ENCODE measurements around the gene CENPP.

Gene CENPP

DNA sequence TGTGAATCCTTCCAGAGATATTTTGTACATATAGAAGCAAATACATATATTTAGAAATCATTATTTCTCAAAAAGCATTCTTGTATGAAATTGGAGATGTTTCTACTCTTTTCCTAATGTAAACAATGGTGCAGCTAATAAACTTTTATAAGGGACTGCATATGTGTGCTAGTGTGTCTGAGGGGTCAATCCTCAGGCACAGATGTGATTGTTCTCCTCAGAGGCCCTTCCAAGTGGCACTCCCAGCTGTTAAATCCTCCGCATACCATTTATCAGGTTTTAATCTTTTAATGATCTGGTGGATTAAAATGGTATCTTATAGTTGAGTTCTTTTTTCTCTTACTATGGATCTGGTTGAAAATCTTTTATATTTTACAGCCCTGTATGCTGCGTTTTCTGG lies 104.1 kb downstream of the CENPP start:
- FAIRE-seq = no peak

DNA sequence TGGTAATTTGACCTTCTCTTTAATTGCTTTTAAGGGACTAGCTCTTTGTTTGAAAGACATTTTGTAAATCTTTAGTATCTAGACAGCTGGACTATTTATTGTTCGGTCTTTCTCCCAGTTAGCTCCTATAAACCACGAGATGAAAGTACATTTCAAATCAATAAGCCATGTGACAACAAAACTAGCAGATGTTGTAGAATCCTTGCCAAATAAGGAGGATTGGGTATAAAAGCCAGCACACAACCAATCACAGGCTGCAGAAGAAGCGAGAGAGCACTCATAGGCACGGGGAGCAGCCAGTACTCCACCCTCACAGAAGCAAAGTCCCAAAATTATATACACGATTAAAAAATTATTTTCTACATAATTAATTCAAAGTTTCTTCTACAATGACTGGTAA lies 106.6 kb downstream of the CENPP start:
- FAIRE-seq = no peak

DNA sequence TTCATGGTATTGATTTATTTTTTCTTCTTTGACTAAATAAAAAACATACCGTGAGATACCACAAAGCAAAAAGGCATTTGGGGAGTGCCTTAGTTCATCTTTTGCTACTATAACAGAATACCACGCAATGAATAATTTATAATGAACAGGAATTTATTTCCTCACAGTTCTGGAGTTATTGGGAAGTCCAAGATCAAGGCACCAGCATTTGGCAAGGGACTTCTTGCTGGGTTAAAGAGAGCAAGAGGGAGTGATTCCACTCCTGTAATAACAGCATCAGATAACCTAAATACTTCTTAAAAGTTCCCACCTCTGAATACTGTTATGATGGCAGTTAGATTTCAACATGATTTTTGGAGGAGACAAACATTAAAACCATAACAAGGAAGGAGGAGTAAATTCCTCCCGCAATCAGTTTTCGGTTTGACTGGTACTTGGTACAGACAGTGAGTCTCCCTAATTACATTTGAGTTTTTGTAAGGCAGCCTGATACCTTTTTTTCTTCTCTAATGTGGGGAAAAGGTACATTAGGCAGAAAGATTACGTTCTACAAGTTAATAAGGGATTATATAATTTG lies 107.3 kb downstream of the CENPP start:
- no peak for FAIRE-seq

DNA sequence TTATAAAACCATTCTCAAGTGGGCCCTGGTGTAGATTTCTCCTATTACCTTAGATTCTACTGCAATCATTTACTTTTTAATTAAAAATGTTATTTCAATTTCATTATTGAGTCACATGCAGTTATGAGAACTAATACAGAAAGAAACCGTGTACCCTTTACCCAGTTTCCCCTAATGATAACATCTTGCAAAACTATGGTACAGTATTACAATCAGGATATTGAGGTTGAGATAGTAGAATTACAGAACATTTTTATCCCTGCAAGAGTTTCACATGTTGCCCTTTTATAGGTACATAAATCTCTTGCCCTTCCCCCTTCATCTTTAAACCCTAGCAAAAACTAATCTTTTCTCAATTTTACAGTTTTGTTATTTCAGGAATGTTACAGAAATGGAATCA lies 109.5 kb downstream of the CENPP start:
- FAIRE-seq = no peak

DNA sequence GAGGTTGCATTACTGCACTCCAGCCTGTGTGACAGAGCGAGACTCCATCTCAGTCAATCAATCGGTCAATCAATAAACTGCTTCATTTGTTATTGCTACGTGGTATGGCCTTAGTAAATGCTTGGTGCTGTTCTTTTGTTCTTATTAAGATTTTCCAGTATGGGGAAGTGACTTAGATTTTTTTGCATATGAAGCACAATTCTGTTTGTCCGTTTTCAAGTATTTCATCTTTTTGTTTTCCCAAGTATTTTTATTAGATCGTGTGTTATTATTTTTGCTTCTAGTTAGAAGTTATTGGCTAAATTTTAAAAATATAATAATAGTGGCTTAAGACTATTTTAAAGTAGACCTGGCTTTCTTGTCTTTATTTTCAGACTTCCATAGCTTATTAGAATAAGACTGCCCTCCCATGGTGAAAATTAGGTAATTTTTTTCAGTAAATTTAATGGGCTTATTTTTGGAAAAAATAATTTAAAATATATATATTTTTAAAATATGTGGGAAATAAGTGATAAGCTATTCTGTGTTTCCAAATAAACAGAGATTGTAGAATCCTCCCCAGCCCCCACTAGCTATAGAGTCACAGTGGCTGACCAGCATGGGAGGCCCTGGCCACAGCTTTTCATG lies 113.3 kb downstream of the CENPP start:
- FAIRE-seq = peak; percentile 70

DNA sequence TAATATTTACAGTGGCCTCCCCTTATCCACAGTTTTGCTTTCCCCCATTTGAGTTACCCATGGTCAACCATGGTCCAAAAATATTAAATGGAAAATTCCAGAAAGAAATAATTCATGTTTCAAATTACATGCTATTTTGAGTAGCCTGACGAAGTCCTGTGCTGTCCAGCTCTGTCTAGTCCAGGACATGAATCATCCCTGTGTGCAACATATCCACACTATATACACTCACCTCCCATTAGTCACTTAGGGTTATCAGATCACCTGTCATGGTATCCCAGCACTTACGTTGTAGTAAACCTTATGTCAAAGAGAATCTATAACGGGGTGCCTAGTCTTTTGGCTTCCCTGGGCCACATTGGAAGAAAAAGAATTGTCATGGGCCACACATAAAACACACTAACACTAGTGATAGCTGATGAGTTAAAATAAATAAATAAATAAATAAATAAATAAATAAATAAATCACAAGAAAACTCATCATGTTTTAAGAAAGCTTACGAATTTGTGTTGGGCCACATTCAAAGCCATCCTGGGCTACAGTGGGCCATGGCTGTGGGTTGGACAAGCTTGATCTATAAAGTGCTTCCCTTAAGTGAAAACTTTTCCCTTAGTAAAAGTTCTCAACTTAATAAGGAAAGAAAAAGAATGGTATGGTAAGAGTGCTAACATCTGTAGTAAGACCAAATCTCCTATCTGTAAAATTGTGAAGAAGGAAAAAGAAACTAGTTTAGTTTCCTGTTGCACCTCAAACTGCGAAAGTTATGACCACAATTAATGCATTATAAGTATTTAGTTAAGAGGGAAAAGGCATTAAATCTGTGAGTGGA lies 114.4 kb downstream of the CENPP start:
- FAIRE-seq = no peak

DNA sequence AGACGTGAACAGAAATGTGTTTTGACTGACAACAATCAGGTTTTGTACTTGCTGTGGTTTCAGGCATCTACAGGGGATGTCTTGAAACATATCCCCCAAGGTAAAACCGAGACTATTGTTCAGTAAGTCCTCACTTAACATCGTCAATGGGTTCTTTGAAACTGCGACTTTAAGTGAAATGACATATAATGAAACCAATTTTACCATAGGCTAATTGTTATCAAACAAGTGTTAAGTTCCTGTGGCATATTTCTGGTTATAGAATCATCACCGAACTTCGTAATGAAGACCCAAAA lies 114.9 kb downstream of the CENPP start:
- no peak for FAIRE-seq

DNA sequence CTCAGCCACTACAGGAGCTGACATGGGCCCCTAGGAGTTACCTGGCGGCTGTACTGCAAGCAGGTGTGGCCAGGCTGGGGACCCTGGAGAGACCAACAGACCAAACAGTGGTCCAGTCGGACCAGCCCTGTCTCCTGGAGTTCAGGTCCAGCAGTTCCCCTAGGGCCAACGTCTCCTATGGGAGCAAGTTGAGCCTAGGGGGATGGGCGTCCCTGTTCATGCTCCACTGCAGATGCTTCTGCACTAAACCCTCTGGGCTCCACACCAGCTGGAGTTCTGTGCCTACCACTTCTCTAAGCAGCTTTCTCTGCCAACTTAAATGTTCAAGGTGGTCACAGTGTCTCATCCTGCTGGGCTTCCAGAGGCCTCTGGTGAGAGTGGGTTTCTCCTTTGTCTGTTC lies 119.1 kb downstream of the CENPP start:
- FAIRE-seq = no peak

DNA sequence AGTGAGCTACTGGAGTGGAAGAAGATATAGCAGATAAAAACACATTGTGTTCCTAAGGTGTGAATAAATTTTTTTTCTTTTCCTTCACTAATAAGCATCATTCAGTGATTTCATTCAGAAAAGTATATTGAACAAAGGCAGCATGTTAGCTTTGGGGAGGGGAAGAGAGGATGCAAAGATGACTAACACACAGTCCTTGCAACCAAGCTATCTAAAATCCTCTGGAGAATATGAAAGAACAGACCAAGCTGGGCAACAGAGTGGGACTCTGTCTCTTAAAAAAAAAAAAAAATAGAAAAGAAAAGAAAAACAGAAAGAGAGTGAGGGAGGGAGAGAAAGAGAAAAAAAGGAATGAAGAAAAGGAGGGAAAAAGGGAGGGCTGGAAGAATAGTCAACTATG lies 120.8 kb downstream of the CENPP start:
- no peak for FAIRE-seq

DNA sequence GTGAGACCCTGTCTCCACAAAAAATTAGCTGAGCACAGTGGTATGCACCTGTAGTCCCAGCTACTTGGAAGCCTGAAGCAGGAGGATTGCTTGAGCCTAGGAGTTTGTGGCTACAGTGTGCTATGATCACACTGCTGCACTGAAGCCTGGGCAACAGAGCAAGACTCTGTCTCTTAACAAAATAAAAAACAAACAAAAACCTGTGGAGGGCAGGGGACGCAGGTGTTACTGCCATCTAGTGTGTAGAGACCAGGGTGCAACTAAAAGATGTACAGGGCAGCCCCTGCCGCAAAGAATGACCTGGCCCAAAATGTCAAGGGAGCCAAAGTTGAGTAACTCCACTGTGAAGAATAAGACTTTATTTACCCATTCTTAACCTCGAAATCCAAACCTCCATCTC lies 129.5 kb downstream of the CENPP start:
- no peak for FAIRE-seq

DNA sequence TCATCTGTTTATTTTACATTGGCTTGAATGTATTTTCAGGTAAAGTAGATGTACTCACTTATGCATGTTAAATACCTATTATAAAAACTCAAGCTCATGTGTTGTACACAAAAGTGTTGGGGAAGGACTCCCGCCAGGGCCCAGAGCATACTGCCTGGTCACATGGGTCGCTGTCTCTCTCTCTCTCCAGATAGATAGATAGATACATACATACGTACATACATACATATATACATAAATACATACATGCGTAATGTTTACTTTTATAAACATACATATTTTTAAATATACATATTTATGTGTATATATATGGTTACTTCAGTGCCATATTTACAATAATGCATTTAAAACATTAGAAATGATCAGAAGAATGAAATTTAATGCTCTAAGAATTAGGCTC lies 131.8 kb downstream of the CENPP start:
- FAIRE-seq = no peak

DNA sequence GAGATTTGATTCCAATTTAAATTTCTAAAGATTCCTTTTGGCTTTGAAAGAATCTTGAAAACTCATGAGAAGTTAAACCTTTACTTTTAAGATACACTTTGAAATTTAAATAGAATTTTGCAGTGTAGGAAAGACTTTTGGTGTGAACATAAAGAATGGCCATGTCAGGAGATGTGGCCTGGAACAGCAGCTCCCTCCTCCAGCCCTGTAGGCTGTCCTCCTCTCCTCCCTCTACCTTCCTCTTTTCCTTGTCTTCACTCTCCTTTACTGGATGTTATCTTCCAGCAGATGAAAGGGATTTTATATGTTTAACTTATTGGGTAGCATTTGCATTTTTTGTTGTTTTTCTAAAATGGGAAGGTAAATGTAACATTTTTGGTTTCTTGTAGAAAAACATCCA lies 137.6 kb downstream of the CENPP start:
- no peak for FAIRE-seq

DNA sequence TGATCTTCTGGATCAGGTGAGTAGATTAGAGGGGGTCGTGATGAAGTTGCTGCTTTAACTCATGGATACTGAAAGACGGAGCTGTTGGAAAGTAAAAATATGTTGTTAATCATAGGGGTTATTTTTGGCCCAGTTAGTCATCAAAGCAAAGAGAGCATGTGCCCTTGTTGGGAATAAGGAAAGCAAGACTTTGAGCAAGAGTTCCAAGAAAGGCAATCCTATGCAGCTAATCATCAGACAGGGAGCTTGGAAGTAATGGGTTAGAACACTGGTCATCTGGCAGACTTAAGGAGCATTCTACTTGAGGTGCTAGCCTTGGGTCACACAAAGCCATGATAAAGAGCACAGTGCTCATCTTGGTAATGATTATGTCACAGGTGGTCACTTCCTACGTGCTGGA lies 138.2 kb downstream of the CENPP start:
- no peak for FAIRE-seq

DNA sequence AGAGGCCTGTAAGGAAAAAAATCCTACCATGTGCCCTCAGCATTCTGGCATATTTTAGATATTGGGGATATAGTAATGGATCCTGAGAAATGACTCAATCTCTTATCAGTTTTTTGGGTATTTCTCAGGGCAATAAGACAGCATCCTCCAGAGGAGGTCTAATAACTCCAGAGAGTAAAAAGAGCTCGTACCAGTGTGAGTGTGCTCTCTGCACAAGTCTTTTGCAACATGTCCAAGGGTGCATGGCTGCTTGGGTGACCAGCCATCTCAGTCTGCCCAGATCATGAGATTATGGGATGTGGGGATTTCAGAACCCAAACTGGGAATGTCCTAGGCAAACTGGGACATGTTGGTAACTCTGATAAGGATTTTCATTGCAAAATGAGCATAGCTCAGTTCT lies 141.3 kb downstream of the CENPP start:
- FAIRE-seq = no peak

DNA sequence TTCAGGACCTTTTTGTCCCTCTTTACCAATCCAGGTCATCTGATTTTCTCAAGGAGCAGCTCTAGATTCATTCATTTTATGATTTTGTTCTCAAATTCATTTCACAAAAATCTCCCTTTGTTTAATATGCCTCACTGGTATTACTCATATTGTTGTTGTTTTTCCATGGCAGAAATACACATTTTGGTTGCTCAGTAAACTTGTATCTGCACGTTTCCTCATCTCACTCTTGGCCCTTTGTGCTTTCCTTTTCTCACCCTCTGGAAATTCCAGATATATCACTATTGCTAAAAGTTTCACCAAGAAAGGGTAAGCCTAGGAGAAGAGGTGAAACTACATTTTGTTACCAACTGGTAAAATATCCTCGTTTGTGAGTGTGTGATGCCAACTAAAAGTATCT lies 141.8 kb downstream of the CENPP start:
- FAIRE-seq = no peak

DNA sequence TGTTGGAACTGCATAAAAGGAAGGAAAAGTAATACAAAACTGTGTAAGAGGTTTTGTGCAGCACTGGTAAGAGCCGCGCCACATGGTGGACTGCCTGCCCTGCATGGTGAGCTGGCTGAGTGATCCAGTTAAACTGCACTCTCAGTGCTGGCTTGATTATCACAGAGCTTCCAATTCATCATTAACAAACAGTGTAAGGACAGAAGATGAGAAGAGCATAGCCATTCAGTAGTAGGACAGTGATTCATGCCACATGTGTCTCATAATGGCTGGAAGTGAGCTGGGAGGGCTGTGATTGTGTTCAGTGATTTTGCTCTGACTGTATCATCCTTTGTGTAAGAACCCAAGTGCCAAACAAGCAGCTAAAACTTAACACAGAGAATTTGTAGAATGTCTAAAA lies 142.5 kb downstream of the CENPP start:
- FAIRE-seq = no peak

DNA sequence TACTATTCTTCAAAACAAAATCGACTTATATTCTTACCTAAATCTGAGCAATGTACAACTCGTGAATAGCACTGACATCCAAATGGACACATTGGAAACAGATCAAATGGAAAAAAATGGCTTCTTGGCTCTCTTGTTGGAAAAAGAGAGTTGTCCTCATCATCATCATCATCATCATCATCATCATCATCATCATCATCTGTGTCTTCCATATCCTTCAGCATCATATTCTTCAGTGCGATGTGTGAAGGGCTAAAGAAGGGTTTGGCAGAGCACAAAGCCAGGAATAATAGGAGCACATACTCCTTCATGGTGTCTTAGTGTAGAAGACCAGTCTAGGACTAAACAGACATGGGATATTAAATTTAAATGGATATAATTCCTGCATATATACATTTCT lies 148.8 kb downstream of the CENPP start:
- no peak for FAIRE-seq

DNA sequence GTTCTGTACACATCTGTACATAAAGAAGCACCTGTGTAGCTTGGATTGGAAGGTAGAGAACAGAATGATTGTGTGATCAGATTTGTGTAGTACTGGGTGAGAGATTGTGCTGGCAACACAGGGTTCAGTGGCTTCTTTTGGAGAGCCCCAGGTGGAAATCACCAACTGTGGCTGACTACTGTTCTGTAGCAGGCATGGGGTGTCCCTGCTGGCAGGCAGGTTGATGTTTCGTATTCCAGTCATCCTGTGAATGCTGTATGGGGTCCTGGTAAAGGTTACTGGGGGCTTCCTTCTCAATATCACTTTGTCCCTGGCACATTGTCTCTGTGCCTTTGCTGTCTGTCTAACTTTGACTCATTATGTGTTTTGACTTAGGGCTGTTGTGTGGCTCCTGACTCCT lies 151.2 kb downstream of the CENPP start:
- no peak for FAIRE-seq

DNA sequence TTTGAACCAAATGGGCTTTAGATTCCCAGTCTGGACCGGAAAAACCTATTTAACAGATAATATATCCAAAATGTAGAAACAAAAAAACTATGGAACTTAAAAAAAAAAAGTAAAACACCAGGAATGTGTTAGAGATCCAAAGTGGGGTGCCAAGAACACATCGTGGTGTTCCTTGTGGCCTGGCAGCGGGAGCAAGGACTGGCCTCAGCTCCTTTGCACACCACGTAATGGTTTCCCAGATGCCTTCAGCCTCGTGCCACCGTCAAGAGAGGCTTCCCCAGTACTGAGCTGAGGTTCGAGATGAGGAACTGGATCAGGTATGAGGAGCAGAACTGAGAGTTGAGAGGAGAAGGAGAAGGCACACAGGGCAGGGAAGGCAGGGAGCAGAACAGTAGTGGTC lies 153.0 kb downstream of the CENPP start:
- no peak for FAIRE-seq

DNA sequence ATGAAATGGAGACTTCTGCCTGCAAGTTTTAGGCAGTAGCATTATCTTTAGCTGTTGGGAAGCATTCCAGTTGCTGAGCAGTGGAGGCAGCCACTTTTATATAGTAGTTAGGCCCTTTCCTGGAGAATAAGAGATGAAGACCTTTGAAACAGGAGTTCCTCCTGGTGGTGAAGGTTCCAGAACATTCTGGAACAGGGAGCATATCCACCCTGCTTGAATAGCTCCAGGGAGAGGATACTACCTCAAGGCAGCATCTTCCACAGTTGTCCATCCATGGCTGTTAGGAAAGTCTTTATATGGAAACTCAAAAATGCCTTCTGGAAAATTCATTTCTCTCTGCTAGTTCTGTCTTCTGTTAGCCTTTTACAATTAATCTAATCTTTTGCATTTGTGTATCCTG lies 153.6 kb downstream of the CENPP start:
- no peak for FAIRE-seq

DNA sequence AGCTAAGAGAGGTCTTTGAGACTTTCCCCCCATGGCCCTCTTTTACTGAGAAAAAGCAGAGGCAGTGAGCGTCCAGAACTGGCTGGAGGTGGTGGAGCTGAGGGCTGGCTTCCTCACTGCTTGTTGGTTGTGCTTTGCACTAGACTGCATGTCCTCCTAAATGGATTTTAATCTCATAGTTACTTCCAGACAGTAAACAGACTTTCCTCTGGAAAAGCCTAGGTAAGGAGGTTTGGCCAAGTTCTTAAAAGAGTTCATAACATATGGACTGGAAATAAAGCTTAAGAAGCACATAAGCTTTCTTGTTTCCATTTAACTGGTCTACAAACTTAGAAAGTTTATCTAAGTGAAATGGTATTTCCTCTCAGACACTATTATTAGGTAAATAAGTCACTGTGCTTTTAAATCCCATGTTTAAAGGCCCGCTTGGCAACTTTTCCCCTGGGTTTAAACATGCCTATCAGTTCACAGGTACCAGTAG lies 154.6 kb downstream of the CENPP start:
- no peak for FAIRE-seq

DNA sequence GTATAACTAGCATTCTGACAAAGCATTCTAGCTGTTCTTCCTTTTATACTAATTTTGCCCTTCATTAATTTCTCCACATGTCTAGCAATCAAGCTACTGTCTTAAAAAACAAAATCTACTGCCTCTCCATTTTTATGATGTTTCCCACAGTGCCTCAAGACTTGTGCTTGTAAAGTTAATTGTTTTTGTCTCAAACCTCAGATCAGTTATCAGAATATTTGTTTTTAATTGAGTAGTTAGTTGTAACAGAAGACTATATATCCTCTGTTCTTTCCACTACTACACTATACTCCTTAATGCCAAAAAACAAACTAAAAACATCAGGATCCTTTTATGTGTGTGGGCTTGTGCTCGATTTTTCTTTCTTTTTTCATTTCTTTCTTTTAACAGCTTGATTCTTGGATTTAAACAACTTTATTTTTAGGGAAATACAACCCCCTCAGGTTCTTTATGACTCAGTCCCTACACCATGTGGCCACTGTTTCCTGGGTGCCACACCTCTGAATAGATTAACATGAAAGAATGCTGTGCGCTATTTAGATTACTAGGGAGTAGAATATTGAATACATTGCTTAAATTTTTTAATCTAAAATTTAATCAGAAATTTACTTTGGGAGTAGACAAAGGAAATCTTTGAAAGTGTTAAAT lies 155.4 kb downstream of the CENPP start:
- no peak for FAIRE-seq

DNA sequence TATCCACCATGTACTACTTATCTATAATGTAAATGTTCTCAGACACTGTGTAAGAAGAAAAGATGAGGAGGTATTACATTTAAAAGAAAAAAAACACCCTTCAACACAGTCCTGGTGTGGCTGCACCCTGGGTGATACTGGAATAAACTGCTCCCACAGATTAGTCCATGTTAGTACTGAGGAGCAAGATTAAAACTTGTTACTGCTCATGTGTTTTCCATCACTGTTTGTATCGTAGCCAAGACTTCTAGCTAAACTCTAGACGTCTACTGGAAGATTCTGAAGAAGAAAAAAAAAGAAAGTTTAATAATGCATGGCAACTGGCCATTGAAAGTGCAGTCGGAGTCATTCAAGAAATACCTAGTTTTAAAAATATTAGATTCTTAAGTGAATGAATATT lies 156.6 kb downstream of the CENPP start, which contains the start of gene ASPN:
ASPN (minus strand) TSS at position 178 of the 400 bp plus-strand sequence.
- no peak for FAIRE-seq

DNA sequence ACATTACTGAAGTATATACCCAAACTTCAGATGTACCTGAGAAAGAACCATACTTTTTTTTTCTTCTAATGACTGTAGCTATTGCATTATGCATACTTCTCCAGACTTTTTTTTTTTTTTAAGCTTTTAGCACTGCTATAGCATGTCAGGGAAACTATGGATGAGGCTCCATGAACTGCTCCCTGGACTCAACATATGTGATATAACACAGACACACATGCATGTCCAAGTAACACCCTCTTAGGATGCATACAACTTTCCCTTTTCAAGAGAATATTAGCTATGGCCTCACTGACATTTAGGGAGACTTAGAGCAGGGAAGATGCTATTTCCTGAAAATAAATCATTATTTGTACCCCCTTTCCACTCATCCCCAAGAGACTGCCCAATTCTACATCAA lies 157.1 kb downstream of the CENPP start:
- FAIRE-seq = no peak
